GM23338 (cell line): ENCODE results near the gene TMED7.

Experiments
- POLR2AphosphoS5 ChIP-seq: IDR thresholded peaks from 2 replicates; pipeline ENCODE4 v1.6.1; 2016; ENCODE audit warnings: antibody characterized with exemption, low read depth
- REST ChIP-seq: IDR thresholded peaks from one replicate; pipeline ENCODE4 v1.6.1; 2018; ENCODE audit warnings: antibody characterized with exemption; ENCODE audit not compliant: unreplicated experiment

GRCh38 chr5:115594128-115595047 is 31.4 kb downstream of the TMED7 start:
- no peak for TF ChIP-seq POLR2AphosphoS5
- TF ChIP-seq REST = no peak
